GM12878 (cell line): ENCODE data around the gene GZF1. TPM values are rescaled to one million over a fixed set of nuclear protein-coding genes. Genes with fewer than 3 reads are reported as not detected.

Experiments
- ATAC-seq: fragments of 200-7000 bp; cut with Tn5 transposase; 3 replicates; pipeline ENCODE4 v1.9.1; 2020; ENCODE audit warnings: mild to moderate bottlenecking, moderate library complexity
- BruUV-seq: library from RNA; stranded (reverse); fragments of 400-500 nt; replicated peaks from 2 replicates; lab custom pipeline; 2021; lab: Mats Ljungman, UMichigan
- CTCF ChIA-PET: fragments of 300-600 bp; sonication (Branson Sonifier 250); formaldehyde crosslinking; extraction: SDS; loops from one replicate; lab custom pipeline; 2021; ENCODE audit warnings: inconsistent platforms; lab: Yijun Ruan, JAX
- POLR2A ChIA-PET: fragments of 350-600 bp; formaldehyde crosslinking; extraction: SDS; loops from one replicate; lab custom pipeline; 2021; ENCODE audit warnings: inconsistent platforms; lab: Charles Lee
- RAD21 ChIA-PET: fragments of 300-600 bp; sonication (Branson Sonifier 250); formaldehyde crosslinking; loops from one replicate; lab custom pipeline; 2023; ENCODE audit warnings: antibody characterized with exemption; ENCODE audit not compliant: unreplicated experiment; lab: Charles Lee
- SMC1A ChIA-PET: fragments of 300-600 bp; sonication (Branson Sonifier 250); formaldehyde crosslinking; loops from one replicate; lab custom pipeline; 2023; ENCODE audit not compliant: unreplicated experiment, uncharacterized antibody; lab: Charles Lee
- DNase-seq: peaks from one replicate; pipeline ENCODE4 v3.0.0-alpha.2; 2011; ENCODE audit warnings: low read depth, low spot score
- FAIRE-seq: peaks from 3 replicates; lab custom pipeline; 2011; peaks lifted over from hg19 to GRCh38; lab: Jason Lieb, UNC
- H2AFZ ChIP-seq: 2 replicates; pipeline ENCODE4 v1.6.0; 2011; ENCODE audit warnings: low read depth, low read length, control low read depth; ENCODE audit not compliant: control insufficient read depth
- H3K27ac ChIP-seq: 2 replicates; pipeline ENCODE4 v1.5.1; 2011; ENCODE audit warnings: control low read depth; ENCODE audit not compliant: control insufficient read depth, insufficient read depth
- H3K27me3 ChIP-seq, 2 experiments: replicated peaks in 1 of 2; 2 replicates each; pipeline versions ENCODE4 v1.6.0 to v1.6.1; 2011; ENCODE audit warnings: low read length in 1 of 2; ENCODE audit not compliant: control insufficient read depth in 2 of 2, insufficient read depth in 2 of 2
- H3K36me3 ChIP-seq, 2 experiments: 2 replicates each; pipeline ENCODE4 v1.5.1; 2011; ENCODE audit warnings: low read length in 1 of 2; ENCODE audit not compliant: control insufficient read depth in 2 of 2, insufficient read depth in 2 of 2
- H3K4me1 ChIP-seq: 2 replicates; pipeline ENCODE4 v1.6.1; 2011; ENCODE audit warnings: mild to moderate bottlenecking, low read length, moderate library complexity, mixed read lengths; ENCODE audit not compliant: control insufficient read depth, insufficient read depth
- H3K4me2 ChIP-seq: 2 replicates; pipeline ENCODE4 v1.6.0; 2011; ENCODE audit warnings: control low read depth; ENCODE audit not compliant: control insufficient read depth, insufficient read depth
- H3K4me3 ChIP-seq: fragments of 200-600 bp; sonication (generic); 2 replicates; pipeline ENCODE4 v1.5.1; 2016
- H3K79me2 ChIP-seq: 2 replicates; pipeline ENCODE4 v1.6.0; 2011; ENCODE audit warnings: low read length; ENCODE audit not compliant: control insufficient read depth, insufficient read depth
- H3K9ac ChIP-seq: 2 replicates; pipeline ENCODE4 v1.8.0; 2011; ENCODE audit warnings: low read length, control low read depth, mixed read lengths; ENCODE audit not compliant: control insufficient read depth, insufficient read depth
- H3K9me3 ChIP-seq: replicated peaks from 3 replicates; pipeline ENCODE4 v1.5.1; 2011; ENCODE audit warnings: mild to moderate bottlenecking, low read length; ENCODE audit not compliant: control insufficient read depth, insufficient read depth
- H4K20me1 ChIP-seq: 2 replicates; pipeline ENCODE4 v1.6.0; 2011; ENCODE audit not compliant: control insufficient read depth, insufficient read depth
- BACH1 ChIP-seq: fragments of 450-650 bp; IDR thresholded peaks from 2 replicates; pipeline ENCODE4 v1.6.1; 2017; ENCODE audit warnings: mild to moderate bottlenecking, borderline replicate concordance
- EED ChIP-seq: sonication (generic); IDR thresholded peaks from 2 replicates; pipeline ENCODE4 v1.6.1; 2016; ENCODE audit warnings: antibody characterized with exemption, low read depth
- ESRRA ChIP-seq: IDR thresholded peaks from 2 replicates; pipeline ENCODE4 v1.6.1; 2012; ENCODE audit warnings: mild to moderate bottlenecking, low read length, improper control_type of control experiment
- IKZF1 ChIP-seq: fragments of 450-650 bp; conservative IDR thresholded peaks from 2 replicates; pipeline ENCODE4 v1.6.1; 2017; ENCODE audit warnings: antibody characterized with exemption, mild to moderate bottlenecking
- MYB ChIP-seq: fragments of 150-350 bp; IDR thresholded peaks from 2 replicates; pipeline ENCODE4 v1.6.1; 2014; ENCODE audit warnings: mild to moderate bottlenecking, low read depth, low read length, borderline replicate concordance
- POLR2A ChIP-seq: IDR thresholded peaks from 2 replicates; pipeline ENCODE4 v1.6.1; 2011; ENCODE audit warnings: low read depth, mild to moderate bottlenecking, low read length
- SMAD1 ChIP-seq: fragments of 450-650 bp; IDR thresholded peaks from 2 replicates; pipeline ENCODE4 v1.6.1; 2018; ENCODE audit warnings: mild to moderate bottlenecking, low read depth; ENCODE audit not compliant: partially characterized antibody
- YY1 ChIP-seq: IDR thresholded peaks from 2 replicates; pipeline ENCODE4 v1.6.1; 2011; ENCODE audit warnings: low read depth, mild to moderate bottlenecking, low read length
- ZNF622 ChIP-seq: fragments of 450-650 bp; IDR thresholded peaks from 2 replicates; pipeline ENCODE4 v1.6.1; 2017; ENCODE audit warnings: mild to moderate bottlenecking, inconsistent platforms
- WGBS: methylation state at CpG from one replicate; pipeline ENCODE4 v1.1.6; 2016; ENCODE audit warnings: low lambda C conversion rate; ENCODE audit not compliant: insufficient replicate concordance, insufficient coverage; ENCODE audit errors: missing lambda C conversion rate; 5-methylcytosine and 5-hydroxymethylcytosine counted together
- in situ Hi-C: fragments of 300-500 bp; cut with MboI; formaldehyde crosslinking; loops from 9 replicates; pipeline ENCODE4 v1.14.3; 2018; ENCODE audit warnings: mixed read lengths
- intact Hi-C: fragments of 100-400 bp; cut with micrococcal nuclease; formaldehyde crosslinking; loops from one replicate; pipeline ENCODE4 v1.14.2; 2022; ENCODE audit not compliant: unreplicated experiment
- polyA plus RNA-seq, 11 experiments: library from polyadenylated mRNA; depleted of rRNA in 4 of 11; unstranded in 6 of 11; stranded (reverse) in 5 of 11; fragments of >200 nt; fragmentation: Nextera tagmentation in 4 of 11; fragmentation: Illumina TruSeq in 1 of 11; extraction: Ambion mirVana in 4 of 11; extraction: Trizol in 1 of 11; gene quantifications; 1 replicate in 1 of 11; 2 replicates in 10 of 11; pipeline versions ENCODE4 v1.2.1 to v1.2.3, GENCODE V29; 2011 to 2016; ENCODE audit warnings: inconsistent platforms in 2 of 11, missing spikeins in 2 of 11, low read depth in 1 of 11
- total RNA-seq, 4 experiments: library from RNA; depleted of rRNA in 3 of 4; stranded (reverse); fragments of >200 nt in 3 of 4; fragmentation: Illumina TruSeq in 1 of 4; extraction: Trizol in 1 of 4; gene quantifications; 2 replicates each; pipeline versions ENCODE4 v1.2.1 to v1.2.3, GENCODE V29; 2013 to 2021
- TF ChIP-seq, protein P1 (sequence below): fragments of 450-650 bp; IDR thresholded peaks from 2 replicates; pipeline ENCODE4 v1.6.1; 2018; ENCODE audit warnings: borderline replicate concordance, mild to moderate bottlenecking; ENCODE audit not compliant: partially characterized antibody

The GZF1 gene
- total and polyA plus RNA-seq, 10 of the 15 experiments (the other 5 are each of a cell fraction or from before 2014, with no cell fraction given): 2.2 to 19.5 (median 9.7) TPM

DNA sequence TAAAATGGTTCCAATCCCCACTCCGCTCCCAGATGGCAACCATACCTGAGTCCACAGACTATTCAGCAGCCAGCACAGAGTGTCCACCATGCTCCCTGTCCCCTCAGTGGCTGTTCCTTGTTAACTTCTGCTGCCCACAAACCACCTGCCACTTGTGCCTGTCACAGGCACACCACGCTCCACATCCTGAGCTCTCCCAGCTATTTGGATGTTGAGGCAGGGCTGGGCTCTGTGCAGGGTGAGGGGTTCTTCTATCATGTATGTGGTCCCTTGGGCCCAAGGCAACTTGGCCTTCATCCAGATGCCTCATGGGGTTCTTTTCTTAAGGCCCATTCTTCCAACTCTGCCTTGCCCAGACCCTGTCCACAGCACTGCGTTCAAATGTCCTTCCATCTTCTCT, 45.4 kb upstream of the GZF1 start (continued):
- TF ChIP-seq EED: no peak
- TF ChIP-seq, protein P1, sequence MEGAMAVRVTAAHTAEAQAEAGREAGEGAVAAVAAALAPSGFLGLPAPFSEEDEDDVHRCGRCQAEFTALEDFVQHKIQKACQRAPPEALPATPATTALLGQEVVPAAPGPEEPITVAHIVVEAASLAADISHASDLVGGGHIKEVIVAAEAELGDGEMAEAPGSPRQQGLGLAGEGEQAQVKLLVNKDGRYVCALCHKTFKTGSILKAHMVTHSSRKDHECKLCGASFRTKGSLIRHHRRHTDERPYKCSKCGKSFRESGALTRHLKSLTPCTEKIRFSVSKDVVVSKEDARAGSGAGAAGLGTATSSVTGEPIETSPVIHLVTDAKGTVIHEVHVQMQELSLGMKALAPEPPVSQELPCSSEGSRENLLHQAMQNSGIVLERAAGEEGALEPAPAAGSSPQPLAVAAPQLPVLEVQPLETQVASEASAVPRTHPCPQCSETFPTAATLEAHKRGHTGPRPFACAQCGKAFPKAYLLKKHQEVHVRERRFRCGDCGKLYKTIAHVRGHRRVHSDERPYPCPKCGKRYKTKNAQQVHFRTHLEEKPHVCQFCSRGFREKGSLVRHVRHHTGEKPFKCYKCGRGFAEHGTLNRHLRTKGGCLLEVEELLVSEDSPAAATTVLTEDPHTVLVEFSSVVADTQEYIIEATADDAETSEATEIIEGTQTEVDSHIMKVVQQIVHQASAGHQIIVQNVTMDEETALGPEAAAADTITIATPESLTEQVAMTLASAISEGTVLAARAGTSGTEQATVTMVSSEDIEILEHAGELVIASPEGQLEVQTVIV: no peak
- no peak for TF ChIP-seq POLR2A
- no peak for TF ChIP-seq ZNF622
- TF ChIP-seq YY1: no peak
- TF ChIP-seq MYB: no peak

DNA sequence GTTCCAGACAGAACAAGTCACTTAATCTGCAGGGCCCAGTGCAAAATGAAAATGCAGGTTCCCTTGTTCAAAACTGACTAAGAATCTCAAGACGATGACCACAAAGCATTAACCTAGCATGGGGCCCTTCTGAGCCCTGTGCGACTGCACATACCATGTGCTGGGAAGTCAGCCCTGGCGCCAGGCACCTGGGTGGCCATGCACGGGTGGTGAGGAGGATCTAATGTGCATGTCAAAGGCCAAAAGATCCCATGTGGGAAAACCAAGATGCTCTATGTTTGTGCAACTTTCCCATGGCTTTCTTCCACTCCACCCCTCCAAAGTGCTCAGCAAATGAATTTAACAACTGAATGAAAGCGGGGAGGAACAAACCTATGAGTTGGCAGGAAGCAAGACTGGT, 44.9 kb upstream of the GZF1 start:
- Histone ChIP-seq H3K9ac (no peak overlapping the region), H3K4me1 (no peaks in the 10 kb centered on the region), H3K79me2 (no peaks in the 10 kb centered on the region)
- ChIA-PET CTCF (no interaction called here), SMC1A (no interaction called here), POLR2A (no interaction called here)
- intact Hi-C loops (no loop called here), in situ Hi-C loops (no loop called here)
- FAIRE-seq: no peak
- TF ChIP-seq SMAD1 (no peak), BACH1 (no peak), IKZF1 (no peak), ZNF622 (no peak), ESRRA (no peak)
- TF ChIP-seq, all 136 proteins: peak for 0
- Histone ChIP-seq H3K4me2 (no peak overlapping the region), H2AFZ (no peak overlapping the region), H3K36me3 (no peaks in the 10 kb centered on the region), H3K27ac (no peak overlapping the region), H3K9me3 (no peaks in the 10 kb centered on the region), H3K4me3 (no peak overlapping the region), H3K27me3 (peaks cover 0 to 2% of the 10 kb centered on the region in 2 experiments; a peak in 1 of 4 replicates), H4K20me1 (no peaks in the 10 kb centered on the region)
- no TSS peak for BruUV-seq
- ATAC-seq (no peak), DNase-seq (no peak)
- RAD21 ChIA-PET: no interaction called here
- 39% methylated on average over 5 of the region's 5 CpGs for WGBS
